Central memory CD4-positive, alpha-beta T cell (primary cell): ENCODE measurements around the gene ARHGAP6.
A peak's percentile ranks its signal among the peaks of the same experiment; 100 is the strongest.
"Not testable (repeated sequence)": the region's sequence is repeated elsewhere in the genome, so short reads cannot be mapped to it uniquely, and the experiment has no call there.

ENCODE experiments used
- DNase-seq: peaks from one replicate; pipeline ENCODE4 v3.0.0; 2022

Gene ARHGAP6

DNA sequence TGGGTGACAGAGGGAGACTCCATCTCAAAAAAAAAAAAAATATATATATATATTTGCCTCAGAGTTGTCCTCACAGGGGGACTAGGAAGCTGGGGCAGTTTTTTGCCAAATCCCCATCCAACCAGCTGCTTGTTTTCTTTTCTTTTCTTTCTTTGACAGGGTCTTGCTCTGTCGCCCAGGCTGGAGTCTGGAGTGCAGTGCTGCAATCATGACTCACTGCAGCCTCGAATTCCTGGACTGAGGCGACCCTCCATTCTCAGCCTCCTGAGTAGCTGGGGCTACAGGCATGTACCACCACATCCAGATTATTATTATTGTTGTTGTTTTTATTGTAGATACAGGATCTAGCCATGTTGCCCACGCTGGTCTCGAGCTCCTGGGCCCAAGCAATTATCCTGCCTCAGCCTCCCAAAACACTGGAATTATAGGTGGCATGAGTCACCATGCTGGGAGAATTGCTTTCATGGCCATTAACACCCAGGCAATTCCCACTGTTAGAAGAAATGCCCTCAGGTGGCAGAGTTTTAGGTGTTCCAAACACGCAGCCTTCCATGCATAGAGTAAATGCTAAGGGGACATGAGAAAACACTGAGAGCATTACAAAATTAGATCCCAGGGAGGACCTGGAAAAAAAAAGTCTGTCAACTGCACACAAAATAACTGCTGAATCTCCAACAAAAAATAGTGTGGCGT, 98.0 kb downstream of the ARHGAP6 start:
- DNase-seq = no peak

DNA sequence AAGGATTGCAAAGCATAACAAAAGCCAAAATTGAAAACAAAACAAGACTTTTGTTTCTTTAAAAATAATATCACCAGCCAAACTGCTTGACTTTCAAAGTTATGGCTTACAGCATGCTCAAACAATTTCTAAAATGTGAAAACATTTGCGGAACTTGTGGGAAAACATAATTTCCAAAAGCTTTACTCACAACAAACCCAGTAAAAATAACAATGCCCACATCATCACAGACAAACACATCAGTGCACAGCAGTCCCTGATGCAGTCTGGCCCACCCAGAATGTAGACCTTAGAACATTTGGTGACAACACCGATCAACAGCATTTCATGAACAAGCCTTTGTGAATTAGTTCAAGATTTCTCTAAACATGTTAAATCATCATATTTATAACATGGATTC, 98.9 kb downstream of the ARHGAP6 start:
- DNase-seq = no peak

DNA sequence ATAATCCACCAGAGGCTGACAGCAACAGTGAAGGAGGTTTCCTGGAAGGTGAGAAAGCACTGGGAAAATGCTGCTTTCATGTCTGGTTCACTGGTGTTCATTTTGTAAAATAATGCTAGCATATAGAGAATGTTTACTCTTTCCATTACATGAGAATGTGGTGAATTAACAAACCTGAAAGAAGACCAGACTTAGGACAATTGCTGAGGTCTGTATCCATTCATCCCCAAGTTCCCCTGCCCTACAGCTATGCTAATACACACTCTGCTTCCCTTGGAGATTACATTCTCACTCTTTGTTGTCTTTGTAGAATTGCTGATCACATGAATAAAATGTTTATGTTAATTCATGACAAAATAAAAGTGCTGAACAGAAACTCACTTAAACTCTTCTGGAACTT, 99.5 kb downstream of the ARHGAP6 start:
- no peak for DNase-seq

DNA sequence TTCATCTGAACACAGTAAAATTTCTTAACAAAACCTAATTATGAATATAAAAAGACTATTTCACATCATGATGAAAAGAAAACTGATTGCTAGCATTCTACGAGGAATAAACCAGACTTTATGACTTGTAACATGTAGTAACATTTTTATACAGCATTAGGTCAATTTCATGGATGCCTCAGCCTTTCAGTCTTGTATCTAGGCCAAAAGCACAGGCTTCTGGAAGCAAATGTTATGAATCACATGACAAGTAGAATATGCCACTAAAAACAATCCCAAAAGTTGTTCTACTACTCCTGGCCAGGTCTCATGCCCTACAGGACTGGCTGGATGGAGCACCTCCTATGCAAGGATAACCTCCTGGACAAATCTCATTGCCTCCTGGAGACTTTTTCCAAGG, 101.2 kb downstream of the ARHGAP6 start:
- no peak for DNase-seq

DNA sequence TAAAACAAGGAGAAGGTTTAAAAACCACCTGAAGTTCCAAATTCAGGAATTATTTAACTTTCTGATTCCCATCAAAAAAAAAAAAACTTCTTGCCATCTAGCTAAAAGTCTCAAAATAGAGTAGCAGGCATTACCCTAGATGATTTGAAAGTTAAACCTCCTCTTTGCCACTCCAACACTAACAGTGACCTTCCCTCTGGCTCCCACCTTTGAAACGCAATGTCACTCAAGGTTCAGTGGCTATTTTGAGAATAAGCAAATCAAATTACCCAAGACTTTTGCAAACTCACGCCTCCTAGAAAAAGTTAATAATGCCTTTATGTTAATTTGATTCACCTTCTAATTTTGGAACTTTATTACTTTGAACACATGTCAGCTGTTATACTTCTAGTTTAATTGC, 103.2 kb downstream of the ARHGAP6 start:
- no peak for DNase-seq

DNA sequence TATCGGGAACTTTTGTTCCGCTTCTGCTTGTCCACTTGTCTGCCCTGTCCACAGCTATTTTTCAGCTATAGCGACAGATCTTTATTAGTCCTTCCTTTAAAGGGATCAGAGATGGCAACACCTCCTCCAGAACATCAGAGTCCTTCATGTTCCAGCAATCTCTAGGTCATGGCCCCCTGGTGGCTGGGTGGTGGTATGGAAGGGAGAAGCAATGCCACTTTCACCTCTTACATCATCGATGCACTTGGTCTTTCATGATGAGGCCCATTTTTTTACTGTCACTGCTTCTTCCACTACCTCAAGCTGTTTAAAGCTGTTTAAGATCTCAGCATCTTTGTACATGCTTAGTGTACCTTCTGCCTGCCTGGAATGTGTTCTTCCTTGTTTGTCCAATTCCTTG, 106.7 kb downstream of the ARHGAP6 start:
- DNase-seq = peak; percentile 31

DNA sequence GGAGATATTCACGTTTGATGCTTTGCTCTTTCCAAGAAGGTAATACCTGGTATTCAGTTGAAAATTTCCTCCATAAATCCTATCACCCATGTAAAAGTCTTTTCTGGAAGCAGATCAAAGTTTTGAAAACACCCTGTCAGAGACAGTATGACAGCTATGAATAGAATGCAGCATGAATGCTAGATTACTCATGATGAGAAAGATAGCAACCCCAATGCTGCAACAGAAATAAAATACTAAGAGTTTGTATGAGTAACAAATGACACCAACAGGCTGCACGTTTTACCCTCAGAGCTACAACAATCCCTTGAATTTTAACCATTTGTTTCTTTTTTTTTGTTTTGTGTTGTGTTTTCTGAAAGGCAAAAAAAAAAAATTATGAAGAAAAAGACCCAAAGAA, 108.6 kb downstream of the ARHGAP6 start:
- no peak for DNase-seq

DNA sequence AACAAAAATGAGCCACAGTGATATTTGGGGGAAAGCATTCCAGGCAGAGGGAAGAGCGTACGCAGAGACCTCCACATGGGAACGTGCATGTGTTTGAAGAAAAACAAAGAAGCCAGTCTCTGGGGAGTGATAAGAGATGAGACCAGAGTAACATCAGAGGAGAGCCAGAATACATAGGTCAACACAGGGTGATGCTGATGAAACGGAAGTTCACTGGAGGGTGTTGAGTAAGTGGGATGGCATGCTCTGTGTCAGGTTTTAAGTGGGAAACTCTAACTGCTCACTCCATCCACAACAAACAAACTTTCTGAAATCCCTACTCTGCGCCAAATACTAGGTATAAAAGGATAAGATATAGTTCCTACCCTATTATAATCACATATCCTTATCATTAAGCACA, 110.0 kb downstream of the ARHGAP6 start:
- DNase-seq = no peak

DNA sequence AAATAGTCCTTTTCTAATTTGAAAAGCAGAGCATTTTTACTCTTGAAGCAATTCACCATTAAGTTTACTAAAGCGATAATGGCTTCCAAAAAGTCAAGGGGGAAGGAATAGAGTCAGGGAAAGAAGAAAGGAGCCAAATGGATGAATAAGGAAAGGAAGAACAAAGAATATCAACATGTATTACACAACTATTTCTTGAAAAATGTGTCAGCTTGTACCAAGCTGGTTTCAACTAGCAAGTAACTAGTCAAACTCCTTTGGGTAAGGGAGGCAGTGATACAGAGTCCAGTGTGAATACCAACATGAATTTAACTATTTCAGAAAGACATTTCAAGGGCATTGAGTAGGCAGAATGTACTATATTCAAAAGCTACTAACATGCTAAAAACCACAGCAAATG, 112.1 kb downstream of the ARHGAP6 start:
- DNase-seq = no peak

DNA sequence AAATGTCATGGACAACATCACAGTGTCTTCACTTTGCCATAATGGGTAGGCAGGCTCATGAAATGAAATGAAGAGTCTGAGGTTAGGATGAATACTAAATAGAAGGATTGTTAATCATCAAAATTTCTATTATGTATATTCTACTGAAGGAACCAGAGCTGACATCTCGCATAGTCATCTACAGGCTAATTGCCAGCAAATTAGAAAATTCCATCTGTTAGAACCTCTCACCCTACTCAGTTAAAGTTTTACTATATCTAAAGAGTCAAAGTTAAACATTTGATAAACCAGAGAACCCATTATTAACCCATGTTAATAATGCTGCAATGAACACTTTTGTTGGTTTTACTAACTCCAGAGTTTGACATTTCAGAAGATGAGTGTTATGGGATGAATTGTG, 114.6 kb downstream of the ARHGAP6 start:
- no peak for DNase-seq

DNA sequence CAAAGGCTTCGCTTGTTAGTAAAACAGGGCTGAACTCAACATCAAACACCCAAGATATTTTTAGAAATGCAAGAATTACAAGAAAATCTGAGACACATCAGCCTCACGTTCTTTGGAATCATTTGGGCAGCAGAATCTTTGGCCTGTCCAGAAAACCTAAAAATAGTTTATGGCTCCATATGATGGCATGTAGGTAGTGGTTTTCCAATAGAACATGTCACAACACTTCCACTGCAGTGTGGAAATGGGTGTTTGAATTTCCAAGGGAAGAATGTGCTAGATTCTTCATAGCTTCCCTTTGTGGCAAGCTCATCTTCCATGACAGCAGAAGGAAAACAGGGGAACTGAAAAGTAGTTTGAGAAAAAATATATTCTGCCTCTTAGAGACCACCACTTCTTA, 118.8 kb downstream of the ARHGAP6 start:
- DNase-seq = no peak

DNA sequence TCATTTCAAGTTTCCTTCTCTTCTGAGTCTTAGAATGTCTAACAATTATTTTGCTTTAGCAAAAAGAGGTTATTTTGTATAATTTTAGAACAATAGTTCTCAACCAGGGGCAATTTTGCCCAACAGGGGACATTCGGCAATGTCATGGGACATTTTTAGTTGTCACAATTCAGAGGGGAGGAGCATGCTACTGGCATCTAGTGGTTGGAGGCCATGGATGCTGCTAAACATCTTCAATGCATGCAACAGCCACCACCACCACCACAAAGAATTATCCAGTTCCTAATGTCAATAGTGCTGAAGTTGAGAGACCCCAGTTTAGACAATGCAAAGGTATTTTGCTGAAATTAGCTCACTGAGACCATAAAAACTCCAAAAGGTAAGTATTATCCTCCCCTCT, 122.5 kb downstream of the ARHGAP6 start:
- DNase-seq = no peak

DNA sequence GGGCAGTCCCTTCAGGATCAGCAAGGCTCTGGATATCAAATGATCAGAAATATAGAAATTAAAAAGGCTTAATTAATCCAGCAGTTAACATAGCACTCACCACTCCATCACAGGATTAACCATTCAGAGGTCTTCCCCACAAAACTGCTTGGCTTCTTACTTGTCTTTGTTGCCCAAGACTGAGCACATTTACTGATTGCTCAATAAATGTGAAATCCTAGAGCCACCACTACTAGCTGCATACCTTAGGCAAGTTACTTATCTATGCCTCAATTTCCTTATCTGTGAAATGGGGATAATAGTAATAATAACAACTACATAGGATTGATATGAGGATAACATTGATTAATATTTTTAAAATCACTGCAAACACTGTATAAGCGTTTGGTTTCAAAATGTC, 124.2 kb downstream of the ARHGAP6 start:
- no peak for DNase-seq

DNA sequence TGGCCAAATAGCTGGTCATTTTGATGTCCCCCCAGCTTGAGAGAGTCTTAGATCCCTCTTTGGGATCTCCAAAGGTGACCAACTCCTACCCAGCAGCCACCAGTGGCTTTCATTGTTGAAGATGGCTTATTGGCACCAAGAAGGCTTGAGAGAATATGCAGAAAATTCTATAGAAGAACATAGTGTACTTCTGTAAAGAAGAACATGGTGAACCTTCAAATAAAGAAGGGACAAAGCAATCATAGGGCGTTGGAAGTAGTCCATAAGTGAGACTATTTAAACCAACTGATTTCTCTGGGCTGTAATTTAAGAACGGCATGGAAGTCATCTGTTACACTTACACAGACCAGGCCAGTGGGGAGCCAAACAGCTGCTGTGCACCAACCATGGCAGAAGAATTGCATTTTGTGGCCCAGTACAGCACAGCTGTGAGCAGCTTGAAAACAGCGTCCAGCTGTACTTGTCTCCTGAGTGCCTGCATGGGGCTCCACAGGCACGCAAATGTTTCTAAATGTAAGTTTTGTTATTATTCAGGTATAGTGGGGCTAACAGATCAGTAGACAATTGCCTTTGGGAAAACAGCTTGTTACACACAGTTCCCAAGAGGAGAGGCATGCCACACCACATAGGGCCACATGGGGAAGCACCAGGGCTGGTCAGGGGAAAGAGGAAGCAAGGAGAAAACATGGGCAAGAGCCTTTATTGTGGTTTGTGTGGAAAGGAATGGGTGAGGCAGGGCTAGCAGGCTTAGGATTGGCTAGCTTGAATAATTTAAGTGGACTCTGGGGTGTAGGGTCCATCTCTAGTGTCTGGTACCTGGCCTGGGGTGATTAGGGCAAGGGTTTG, 125.0 kb downstream of the ARHGAP6 start:
- no peak for DNase-seq

DNA sequence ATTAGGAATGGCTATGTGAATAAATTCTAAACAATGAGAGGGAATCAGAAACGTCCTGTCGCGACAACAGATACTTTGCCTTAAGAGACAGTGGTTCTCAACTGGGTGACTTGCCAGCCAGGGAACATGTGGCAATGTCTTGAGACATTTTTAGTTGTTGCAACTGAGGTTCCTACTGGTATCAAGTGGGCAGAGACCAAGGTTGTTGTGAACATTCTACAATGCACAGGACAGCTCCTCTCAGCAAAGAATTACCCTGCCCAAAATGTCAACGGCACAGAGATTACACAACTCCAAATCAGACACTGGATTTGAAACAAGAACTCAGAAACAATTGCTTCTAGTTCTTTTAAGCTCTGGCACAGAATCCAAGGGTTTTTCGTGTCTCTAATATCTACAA, 128.6 kb downstream of the ARHGAP6 start:
- DNase-seq = no peak

DNA sequence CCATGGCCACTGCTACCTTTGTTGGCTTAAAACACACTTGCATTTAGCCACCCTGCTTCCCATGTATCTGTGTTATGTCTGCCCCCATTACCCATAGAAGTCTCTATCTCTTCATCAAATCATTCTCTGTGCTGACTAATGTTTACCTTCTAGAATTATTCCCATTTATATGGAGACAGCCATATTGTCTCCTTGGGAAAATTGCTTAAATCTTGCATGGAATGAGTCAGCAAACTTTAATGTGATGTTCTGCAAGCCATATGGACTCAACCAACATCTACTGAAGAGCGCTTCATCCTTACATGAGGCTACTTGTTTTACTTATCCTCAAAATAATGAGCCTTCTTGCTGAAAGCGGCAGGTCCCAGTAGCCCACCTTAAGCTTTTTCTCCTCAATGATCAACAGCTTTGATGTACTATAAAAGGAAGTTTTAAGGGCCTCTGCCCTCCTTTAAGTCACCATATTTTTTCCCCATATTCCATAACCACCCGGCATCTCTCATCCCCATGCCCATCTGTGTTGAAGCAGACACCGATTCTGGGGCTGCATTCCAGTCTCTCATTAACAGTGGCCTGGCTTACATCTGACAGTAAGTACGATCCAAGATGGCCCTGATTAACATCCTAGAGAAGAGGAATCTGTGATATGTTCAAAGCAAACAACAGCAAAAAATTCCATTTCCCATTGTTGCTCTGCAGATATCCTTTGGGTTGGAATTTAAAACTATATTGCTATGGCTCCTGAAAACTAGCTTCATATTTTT, 130.4 kb downstream of the ARHGAP6 start:
- no peak for DNase-seq

DNA sequence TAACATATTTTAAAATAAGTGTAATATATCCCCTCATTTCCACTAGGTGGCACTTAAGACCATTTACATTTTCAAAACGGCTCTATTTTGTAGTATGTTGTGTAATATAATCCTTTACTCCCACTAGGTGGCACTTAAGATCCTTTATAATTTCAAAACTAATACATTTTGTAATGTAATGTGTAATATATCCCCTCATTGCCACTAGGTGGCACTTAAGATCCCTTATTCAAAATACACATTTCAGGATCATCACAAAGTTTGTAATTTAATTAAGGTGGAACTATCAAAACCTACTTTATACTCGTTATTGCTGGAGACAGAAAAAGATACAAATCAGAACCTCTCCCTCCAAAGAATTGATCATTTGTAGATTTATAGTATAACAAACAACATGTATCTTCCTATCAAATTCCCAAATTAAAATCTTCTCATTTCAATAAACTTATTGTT, 132.5 kb downstream of the ARHGAP6 start:
- peak; percentile 72 for DNase-seq

DNA sequence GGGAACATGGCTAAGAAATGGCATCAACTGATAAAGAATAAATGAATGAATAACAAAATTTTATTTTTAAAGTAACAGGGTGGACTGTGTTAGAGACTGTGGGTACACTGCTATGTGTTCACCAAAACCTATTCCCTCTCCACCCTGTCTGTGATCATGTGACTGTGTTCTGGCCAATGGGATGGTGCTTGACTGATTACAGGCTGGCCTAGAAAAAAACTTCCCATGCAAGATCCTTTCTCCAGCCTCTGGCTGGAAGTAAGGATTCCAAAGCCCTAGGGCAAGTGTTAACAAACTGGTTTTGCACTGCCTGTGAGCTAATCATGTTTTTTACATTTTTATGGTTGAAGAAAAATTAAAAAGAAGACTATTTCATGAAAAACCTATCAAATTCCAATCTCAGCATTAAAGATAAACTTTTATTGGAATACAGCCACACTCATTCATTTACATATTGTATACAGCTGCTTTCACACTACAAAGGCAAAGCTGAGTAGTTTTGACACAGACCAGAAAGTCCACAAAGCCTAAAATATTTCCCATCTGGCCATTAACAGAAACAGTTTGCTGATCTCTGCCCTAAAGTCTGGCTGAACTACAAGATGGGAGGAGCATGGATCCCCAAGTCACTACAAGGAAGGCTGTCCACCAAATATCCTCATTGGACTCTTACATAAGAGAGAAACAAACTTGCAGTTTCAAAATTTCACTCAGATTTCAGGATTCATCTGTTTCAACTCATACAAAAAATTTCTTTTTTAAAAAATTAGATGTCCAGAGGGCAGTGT, 133.2 kb downstream of the ARHGAP6 start:
- no peak for DNase-seq

DNA sequence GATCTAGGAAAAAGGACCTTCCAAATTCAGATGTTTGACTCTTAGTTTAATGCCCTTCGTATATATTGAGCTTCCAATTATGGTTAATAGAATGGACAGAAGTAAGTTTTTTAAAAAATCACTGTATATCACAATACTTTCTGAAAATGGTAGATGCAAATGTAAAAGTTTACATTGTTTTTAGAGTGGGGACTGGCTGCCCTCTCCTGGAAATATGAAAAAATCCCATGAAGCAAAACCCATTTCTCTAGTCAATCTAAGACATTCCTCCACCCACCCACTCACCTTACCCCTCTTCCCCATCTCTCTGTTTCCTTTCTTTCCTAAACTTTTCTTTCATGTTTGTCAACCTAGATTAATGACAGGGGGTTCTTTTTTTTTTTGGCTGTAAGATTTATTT, 134.5 kb downstream of the ARHGAP6 start:
- DNase-seq = no peak

DNA sequence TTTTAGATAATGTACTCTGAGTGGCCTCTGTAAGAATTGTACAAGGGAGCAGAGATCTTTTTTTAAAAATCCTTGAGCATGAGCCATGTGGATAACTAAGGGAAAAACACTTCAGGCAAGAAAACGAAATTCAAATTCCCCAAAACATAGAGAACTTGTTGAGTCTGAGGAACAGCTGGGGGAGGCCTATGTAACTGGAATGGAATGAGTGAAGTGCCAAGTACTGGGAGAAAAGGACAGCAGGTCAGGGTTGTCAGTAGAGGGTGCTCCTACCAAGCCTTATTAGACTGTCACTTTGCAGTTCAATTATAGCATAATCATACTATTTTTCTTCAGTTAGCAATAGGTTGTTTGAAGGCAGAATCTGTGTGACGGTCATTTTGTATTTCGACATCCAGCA, 135.1 kb downstream of the ARHGAP6 start:
- no peak for DNase-seq

DNA sequence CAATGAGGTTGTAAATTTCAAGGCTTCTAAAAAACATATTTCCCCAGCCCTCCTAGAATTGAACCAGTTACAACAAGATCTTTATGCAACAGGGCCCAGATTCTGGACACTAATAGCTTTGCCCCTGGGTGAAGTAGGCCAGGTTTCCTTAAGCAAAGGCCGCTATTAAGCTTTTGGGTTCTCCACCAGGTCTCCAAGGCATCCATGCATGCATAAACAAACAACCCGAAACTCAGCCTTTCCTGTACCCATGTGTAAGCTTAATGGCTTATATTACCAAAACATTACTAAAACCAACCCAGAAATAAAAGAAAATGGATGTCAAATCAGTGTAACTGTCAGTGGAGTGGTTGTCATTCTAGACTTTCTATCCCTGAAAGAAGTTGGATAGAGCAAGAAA, 137.1 kb downstream of the ARHGAP6 start:
- no peak for DNase-seq

DNA sequence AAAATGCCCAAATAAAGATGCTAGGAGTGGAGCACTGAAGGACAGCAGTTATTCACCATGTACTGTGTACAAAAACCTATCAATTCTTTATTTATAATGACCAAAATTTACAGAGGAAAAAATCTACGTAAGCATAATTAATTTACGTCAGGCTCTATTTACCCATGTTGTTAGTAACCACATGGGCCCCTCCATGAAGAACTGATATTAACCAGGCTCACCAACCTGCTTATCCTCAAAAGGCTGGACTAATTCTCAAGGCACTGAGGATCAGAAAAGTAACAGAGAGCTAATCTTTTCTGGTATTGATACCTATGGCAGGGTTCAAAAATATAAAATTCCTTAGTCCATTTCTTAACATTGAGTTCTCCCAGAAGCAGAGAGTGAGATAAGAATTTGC, 140.0 kb downstream of the ARHGAP6 start:
- DNase-seq = no peak

DNA sequence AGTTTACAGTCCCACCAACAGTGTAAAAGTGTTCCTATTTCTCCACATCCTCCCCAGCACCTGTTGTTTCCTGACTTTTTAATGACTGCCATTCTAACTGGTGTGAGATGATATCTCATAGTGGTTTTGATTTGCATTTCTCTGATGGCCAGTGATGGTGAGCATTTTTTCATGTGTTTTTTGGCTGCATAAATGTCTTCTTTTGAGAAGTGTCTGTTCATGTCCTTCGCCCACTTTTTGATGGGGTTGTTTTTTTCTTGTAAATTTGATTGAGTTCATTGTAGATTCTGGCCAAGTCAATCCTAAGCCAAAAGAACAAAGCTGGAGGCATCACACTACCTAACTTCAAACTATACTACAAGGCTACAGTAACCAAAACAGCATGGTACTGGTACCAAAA, 146.5 kb downstream of the ARHGAP6 start:
- not testable (repeated sequence) for DNase-seq
